ENCODE results near the gene RFX1. TPM values are rescaled to one million over a fixed set of nuclear protein-coding genes. Genes with fewer than 3 reads are reported as not detected.

Gene RFX1
- total and polyA plus RNA-seq, 2 experiments from 2014 or later: 2.2 to 2.4 TPM

DNA sequence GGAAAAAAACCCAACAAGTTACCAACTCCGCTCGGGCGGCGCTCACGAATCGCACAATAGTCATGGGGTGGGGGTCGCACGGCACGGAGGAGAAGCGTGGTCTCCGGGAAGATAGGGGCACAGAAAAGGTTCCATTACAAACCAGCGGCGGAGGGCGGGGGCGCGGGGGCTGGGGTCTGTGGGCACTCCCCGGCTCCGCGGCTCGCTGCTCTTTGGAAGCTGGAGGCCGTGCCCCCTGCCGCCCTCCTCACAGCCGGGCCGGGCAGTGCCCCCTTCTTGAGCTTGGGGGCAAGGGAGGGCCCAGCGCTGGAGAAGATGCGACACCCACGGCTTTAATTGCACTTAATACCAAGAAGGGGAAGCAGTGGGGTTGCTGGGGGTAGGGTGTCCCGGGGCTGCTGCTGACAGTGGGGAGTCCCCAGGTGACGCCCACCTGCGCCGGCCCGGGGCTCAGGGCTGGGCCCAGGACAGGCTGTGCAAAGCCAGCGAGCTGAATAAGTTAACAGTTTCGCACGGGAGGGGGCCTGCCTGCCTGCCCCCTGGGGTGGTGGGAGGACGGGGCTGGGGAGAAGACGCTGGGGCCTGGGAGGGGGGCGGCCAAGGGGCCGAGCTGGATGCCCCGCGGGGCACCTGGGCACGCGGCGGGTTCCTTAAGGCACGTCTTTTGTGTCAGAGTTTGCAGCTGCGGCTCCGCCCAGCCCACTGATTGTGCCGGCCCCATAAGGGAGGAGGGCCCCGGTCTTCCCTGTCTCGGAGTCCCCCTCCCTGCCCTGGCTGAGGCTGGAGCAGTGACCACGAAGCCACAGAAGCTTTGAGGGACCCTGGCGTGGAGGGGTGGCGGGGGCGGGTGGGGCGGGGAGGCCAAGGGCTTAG, 44.1 kb downstream of the RFX1 start:
- no peaks in the 10 kb centered on the region for H3K36me3 ChIP-seq (replicated peaks; ENCODE audit: insufficient read depth, low read depth)
- no peak overlapping the region for H3K27ac ChIP-seq
- TF ChIP-seq, protein P1, sequence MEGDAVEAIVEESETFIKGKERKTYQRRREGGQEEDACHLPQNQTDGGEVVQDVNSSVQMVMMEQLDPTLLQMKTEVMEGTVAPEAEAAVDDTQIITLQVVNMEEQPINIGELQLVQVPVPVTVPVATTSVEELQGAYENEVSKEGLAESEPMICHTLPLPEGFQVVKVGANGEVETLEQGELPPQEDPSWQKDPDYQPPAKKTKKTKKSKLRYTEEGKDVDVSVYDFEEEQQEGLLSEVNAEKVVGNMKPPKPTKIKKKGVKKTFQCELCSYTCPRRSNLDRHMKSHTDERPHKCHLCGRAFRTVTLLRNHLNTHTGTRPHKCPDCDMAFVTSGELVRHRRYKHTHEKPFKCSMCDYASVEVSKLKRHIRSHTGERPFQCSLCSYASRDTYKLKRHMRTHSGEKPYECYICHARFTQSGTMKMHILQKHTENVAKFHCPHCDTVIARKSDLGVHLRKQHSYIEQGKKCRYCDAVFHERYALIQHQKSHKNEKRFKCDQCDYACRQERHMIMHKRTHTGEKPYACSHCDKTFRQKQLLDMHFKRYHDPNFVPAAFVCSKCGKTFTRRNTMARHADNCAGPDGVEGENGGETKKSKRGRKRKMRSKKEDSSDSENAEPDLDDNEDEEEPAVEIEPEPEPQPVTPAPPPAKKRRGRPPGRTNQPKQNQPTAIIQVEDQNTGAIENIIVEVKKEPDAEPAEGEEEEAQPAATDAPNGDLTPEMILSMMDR (IDR thresholded peaks at IDR 0.05; ENCODE audit: poor library complexity): no peak
- TF ChIP-seq EZH2 (IDR thresholded peaks at IDR 0.05; ENCODE audit: borderline replicate concordance): no peak
- TF ChIP-seq EZH2phosphoT487 (IDR thresholded peaks at IDR 0.05; ENCODE audit: low read depth, severe bottlenecking, unreplicated experiment): no peak
- WGBS (ENCODE audit: low lambda C conversion rate, missing lambda C conversion rate): 82% methylated on average over 31 of the region's 55 CpGs
- no peaks in the 10 kb centered on the region for H3K27me3 ChIP-seq
- no peaks in the 10 kb centered on the region for H3K9me2 ChIP-seq (replicated peaks; ENCODE audit: insufficient read depth)
- H3K4me1 ChIP-seq (ENCODE audit: insufficient read depth): no peaks in the 10 kb centered on the region
- H3K79me2 ChIP-seq: no peaks in the 10 kb centered on the region
- H4K20me1 ChIP-seq (ENCODE audit: insufficient read depth, poor library complexity, severe bottlenecking): no peaks in the 10 kb centered on the region
- H3K4me2 ChIP-seq: no peak overlapping the region
- peak; percentile 16 for DNase-seq (ENCODE audit: low spot score)
- no peaks in the 10 kb centered on the region for H3K9me3 ChIP-seq (ENCODE audit: low read depth)
- H2AFZ ChIP-seq: no peak overlapping the region
- H3K4me3 ChIP-seq: no peak overlapping the region

DNA sequence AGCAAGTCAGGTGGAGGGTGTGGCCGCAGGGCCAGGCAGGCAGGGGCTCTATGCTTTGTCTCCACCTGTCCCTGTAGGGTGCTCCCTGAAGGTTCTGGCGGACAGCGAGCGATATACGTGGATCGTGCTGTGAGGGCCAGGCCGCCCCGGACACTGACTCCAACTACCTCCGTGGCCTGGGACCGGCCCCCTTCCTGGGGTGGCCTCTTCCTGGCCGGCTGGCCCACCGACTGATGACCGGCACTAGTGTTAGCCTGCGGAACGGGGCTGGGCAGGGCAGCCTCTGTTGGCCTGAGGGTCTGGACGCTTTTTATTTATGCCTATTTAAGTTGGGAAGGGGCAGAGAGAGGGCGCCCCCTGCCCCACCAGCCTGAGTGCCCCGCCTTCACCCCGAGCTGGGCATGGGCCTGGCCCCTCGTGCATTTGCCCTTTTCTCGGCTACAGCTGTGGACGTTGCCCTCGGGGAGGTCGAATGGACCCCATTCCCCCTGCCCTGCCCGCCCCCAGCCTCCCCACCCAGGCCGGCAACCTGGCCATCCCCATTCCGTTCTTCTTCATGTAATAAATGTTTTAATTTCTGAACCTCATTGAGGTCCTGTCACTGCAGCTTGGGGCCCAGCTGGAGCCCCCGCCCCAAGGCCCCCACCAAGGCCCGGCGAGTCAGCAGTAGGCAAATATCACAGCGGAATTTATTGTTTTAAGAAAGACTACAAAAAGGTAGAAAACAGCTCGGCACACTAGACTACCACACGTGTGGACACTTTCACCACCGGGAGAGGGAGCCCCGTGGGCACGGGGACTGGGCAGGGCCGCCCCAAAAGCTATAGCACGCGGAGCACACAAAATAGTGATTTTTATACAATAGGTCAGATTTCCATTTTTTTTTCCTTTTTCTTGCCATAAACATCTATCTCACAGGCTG, 45.0 kb downstream of the RFX1 start:
- Histone ChIP-seq H3K4me1 (ENCODE audit: insufficient read depth) (no peaks in the 10 kb centered on the region), H3K27ac (no peak overlapping the region), H3K36me3 (replicated peaks; ENCODE audit: insufficient read depth, low read depth) (no peaks in the 10 kb centered on the region), H3K4me3 (no peak overlapping the region), H3K79me2 (no peaks in the 10 kb centered on the region), H3K9me2 (replicated peaks; ENCODE audit: insufficient read depth) (no peaks in the 10 kb centered on the region), H3K4me2 (no peak overlapping the region), H4K20me1 (ENCODE audit: insufficient read depth, poor library complexity, severe bottlenecking) (no peaks in the 10 kb centered on the region), H2AFZ (no peak overlapping the region), H3K27me3 (no peaks in the 10 kb centered on the region), H3K9me3 (ENCODE audit: low read depth) (no peaks in the 10 kb centered on the region)
- WGBS (ENCODE audit: low lambda C conversion rate, missing lambda C conversion rate): 91% methylated on average over 35 of the region's 39 CpGs
- DNase-seq (ENCODE audit: low spot score): peak; percentile 5
- TF ChIP-seq EZH2phosphoT487 (IDR thresholded peaks at IDR 0.05; ENCODE audit: low read depth, severe bottlenecking, unreplicated experiment) (no peak), EZH2 (IDR thresholded peaks at IDR 0.05; ENCODE audit: borderline replicate concordance) (no peak)
- TF ChIP-seq, protein P1 (IDR thresholded peaks at IDR 0.05; ENCODE audit: poor library complexity): no peak

DNA sequence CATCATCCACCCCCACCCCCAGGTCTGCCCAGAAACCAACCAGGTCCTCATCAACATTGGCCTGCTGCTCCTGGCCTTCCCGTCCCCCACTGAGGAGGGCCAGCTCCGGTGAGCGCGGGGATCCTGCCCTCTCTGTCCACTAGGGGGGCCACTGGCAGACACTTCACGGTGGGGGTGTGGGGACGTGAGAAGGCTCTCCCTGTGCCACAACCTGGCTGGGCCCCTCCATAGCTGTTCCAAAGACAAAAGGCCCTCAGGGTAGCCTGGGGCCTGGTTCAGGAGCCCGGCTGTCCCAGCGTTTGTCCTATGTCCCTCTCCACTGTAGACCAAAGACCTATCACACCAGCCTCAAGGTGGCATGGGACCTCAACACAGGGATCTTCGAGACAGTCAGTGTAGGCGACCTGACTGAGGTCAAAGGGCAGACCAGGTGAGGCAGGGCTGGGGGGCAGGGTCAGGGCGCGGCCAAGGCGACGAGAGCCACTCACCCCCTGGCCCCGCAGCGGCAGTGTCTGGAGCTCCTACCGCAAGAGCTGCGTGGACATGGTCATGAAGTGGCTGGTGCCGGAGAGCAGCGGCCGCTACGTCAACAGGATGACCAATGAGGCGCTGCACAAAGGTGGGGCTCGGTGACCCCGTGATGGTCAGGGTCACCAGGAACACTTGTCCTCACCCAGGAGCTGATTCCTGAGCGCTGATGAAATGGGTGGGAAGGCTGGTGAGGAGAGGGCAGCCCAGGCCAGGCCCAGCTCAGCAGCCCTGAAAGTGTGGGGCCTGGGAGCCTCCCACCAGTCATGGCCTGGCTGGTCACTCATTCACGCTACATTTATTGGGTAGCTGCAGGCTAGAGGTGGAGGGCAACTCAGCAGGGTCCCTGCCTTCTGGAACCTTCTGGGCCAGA, 45.9 kb downstream of the RFX1 start:
- H3K9me2 ChIP-seq (replicated peaks; ENCODE audit: insufficient read depth): no peaks in the 10 kb centered on the region
- no peak overlapping the region for H3K27ac ChIP-seq
- H4K20me1 ChIP-seq (ENCODE audit: insufficient read depth, poor library complexity, severe bottlenecking): no peaks in the 10 kb centered on the region
- H3K4me3 ChIP-seq: no peak overlapping the region
- H3K79me2 ChIP-seq: no peaks in the 10 kb centered on the region
- no peaks in the 10 kb centered on the region for H3K9me3 ChIP-seq (ENCODE audit: low read depth)
- 92% methylated on average over 27 of the region's 27 CpGs for WGBS (ENCODE audit: low lambda C conversion rate, missing lambda C conversion rate)
- no peak overlapping the region for H2AFZ ChIP-seq
- no peaks in the 10 kb centered on the region for H3K27me3 ChIP-seq
- TF ChIP-seq EZH2 (IDR thresholded peaks at IDR 0.05; ENCODE audit: borderline replicate concordance) (no peak), EZH2phosphoT487 (IDR thresholded peaks at IDR 0.05; ENCODE audit: low read depth, severe bottlenecking, unreplicated experiment) (no peak)
- TF ChIP-seq, protein P1 (IDR thresholded peaks at IDR 0.05; ENCODE audit: poor library complexity): peak; percentile 15
- H3K4me1 ChIP-seq (ENCODE audit: insufficient read depth): no peaks in the 10 kb centered on the region
- H3K36me3 ChIP-seq (replicated peaks; ENCODE audit: insufficient read depth, low read depth): no peaks in the 10 kb centered on the region
- peak; percentile 20 for DNase-seq (ENCODE audit: low spot score)
- H3K4me2 ChIP-seq: no peak overlapping the region

Measured in hepatocyte (in vitro differentiated cells).